HL-60 (cell line): ENCODE measurements around the gene LRP1B.

Source experiments
- DNase-seq, 2 experiments: peaks; one replicate each; pipeline ENCODE4 v3.0.0-alpha.2; 2010 to 2020; ENCODE audit warnings: low read depth in 1 of 2, low spot score in 1 of 2
- H3K27ac ChIP-seq: fragments of 250-450 bp; sonication (Bioruptor Pico); replicated peaks from 2 replicates; pipeline ENCODE4 v1.5.1; 2020; ENCODE audit warnings: mild to moderate bottlenecking, moderate library complexity
- H3K27me3 ChIP-seq: fragments of 250-450 bp; sonication (Bioruptor Pico); 2 replicates; pipeline ENCODE4 v1.5.1; 2021; ENCODE audit warnings: mild to moderate bottlenecking, moderate library complexity; ENCODE audit not compliant: insufficient read depth, poor library complexity, severe bottlenecking
- H3K4me3 ChIP-seq: replicated peaks from 2 replicates; pipeline ENCODE4 v1.5.1; 2011; ENCODE audit warnings: mild to moderate bottlenecking, control low read depth, low read length; ENCODE audit not compliant: insufficient read depth
- GABPA ChIP-seq: IDR thresholded peaks from 2 replicates; pipeline ENCODE4 v1.6.1; 2012; ENCODE audit warnings: low read depth
- POLR2AphosphoS5 ChIP-seq: IDR thresholded peaks from 2 replicates; pipeline ENCODE4 v1.6.1; 2012; ENCODE audit warnings: low read depth
- SPI1 ChIP-seq: IDR thresholded peaks from 2 replicates; pipeline ENCODE4 v1.6.1; 2012; ENCODE audit warnings: low read depth, mild to moderate bottlenecking, borderline replicate concordance
- TF ChIP-seq, protein P1 (sequence below): IDR thresholded peaks from one replicate; pipeline ENCODE4 v1.5.1; 2011; ENCODE audit warnings: low read length, control low read depth, inconsistent platforms; ENCODE audit not compliant: insufficient read depth
- TF ChIP-seq, protein P2 (sequence below): IDR thresholded peaks from 2 replicates; pipeline ENCODE4 v1.6.1; 2012; ENCODE audit warnings: low read depth; ENCODE audit not compliant: insufficient replicate concordance

LRP1B gene

DNA sequence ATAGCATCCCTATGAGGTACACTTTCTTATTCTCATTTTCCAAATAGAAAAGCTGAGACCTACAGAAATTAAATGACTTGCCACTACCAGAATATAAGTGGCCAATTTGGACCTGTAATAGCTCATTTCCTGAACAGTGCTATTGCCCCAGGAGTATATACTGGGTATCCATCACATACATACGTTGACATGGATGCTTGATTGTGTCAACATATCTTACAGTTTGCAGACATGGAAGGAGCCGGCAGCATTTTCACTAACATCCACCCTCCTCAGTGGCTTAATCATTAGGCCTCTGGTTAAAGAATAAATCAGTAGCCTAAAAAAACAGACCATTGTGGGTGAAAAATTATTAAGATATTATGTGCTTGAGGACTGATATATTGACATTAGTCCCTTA lies 829.3 kb downstream of the LRP1B start:
- TF ChIP-seq GABPA: no peak
- TF ChIP-seq SPI1: no peak
- TF ChIP-seq, protein P1, sequence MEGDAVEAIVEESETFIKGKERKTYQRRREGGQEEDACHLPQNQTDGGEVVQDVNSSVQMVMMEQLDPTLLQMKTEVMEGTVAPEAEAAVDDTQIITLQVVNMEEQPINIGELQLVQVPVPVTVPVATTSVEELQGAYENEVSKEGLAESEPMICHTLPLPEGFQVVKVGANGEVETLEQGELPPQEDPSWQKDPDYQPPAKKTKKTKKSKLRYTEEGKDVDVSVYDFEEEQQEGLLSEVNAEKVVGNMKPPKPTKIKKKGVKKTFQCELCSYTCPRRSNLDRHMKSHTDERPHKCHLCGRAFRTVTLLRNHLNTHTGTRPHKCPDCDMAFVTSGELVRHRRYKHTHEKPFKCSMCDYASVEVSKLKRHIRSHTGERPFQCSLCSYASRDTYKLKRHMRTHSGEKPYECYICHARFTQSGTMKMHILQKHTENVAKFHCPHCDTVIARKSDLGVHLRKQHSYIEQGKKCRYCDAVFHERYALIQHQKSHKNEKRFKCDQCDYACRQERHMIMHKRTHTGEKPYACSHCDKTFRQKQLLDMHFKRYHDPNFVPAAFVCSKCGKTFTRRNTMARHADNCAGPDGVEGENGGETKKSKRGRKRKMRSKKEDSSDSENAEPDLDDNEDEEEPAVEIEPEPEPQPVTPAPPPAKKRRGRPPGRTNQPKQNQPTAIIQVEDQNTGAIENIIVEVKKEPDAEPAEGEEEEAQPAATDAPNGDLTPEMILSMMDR: no peak
- TF ChIP-seq POLR2AphosphoS5: no peak
- TF ChIP-seq, protein P2, sequence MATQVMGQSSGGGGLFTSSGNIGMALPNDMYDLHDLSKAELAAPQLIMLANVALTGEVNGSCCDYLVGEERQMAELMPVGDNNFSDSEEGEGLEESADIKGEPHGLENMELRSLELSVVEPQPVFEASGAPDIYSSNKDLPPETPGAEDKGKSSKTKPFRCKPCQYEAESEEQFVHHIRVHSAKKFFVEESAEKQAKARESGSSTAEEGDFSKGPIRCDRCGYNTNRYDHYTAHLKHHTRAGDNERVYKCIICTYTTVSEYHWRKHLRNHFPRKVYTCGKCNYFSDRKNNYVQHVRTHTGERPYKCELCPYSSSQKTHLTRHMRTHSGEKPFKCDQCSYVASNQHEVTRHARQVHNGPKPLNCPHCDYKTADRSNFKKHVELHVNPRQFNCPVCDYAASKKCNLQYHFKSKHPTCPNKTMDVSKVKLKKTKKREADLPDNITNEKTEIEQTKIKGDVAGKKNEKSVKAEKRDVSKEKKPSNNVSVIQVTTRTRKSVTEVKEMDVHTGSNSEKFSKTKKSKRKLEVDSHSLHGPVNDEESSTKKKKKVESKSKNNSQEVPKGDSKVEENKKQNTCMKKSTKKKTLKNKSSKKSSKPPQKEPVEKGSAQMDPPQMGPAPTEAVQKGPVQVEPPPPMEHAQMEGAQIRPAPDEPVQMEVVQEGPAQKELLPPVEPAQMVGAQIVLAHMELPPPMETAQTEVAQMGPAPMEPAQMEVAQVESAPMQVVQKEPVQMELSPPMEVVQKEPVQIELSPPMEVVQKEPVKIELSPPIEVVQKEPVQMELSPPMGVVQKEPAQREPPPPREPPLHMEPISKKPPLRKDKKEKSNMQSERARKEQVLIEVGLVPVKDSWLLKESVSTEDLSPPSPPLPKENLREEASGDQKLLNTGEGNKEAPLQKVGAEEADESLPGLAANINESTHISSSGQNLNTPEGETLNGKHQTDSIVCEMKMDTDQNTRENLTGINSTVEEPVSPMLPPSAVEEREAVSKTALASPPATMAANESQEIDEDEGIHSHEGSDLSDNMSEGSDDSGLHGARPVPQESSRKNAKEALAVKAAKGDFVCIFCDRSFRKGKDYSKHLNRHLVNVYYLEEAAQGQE: no peak
- Histone ChIP-seq H3K27ac (no peak overlapping the region), H3K27me3 (no peaks in the 10 kb centered on the region), H3K4me3 (no peak overlapping the region)
- no peak for DNase-seq

DNA sequence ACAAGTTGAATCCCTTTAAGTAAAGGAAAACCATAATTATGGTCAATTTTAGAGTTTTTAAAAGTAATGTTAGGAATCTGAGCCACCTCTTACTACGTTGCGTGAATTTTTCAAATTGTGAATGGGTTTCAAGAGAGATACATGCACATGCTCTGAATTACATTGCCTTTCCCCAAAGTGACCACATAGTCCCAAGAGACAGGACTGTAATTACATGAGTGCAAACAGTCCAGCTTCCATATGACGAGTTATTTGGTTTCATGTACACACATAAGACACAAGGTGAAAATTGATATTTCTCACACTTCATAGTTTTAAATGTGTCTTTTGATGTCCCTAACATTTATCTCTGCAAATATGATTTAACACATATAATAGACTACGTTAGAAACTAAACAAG lies 850.8 kb downstream of the LRP1B start:
- no peak overlapping the region for H3K4me3 ChIP-seq
- no peak overlapping the region for H3K27ac ChIP-seq
- no peak for DNase-seq
- H3K27me3 ChIP-seq: no peaks in the 10 kb centered on the region
- TF ChIP-seq, protein P1: no peak
- TF ChIP-seq POLR2AphosphoS5 (no peak), GABPA (no peak), SPI1 (no peak)
- TF ChIP-seq, protein P2: no peak

DNA sequence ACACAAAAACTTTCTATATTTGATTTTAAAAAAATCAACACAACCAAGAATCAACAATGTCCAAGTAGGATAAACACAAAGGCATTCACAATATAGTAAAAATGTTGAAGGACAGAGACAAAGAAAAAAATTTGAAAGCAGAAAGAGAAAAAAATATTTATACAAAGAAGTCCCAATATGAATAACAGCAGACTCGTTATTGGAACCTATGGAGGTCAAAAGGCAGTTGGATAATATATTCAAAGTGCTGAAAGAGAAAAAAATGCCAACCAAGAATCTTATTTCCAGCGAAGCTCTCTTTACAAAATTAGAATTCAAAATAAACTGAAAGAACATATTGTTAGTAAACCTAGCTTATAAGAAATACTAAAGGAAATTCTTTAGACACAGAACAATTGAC lies 859.5 kb downstream of the LRP1B start:
- TF ChIP-seq, protein P2: no peak
- no peak overlapping the region for H3K27ac ChIP-seq
- H3K4me3 ChIP-seq: no peak overlapping the region
- DNase-seq: no peak
- no peaks in the 10 kb centered on the region for H3K27me3 ChIP-seq

DNA sequence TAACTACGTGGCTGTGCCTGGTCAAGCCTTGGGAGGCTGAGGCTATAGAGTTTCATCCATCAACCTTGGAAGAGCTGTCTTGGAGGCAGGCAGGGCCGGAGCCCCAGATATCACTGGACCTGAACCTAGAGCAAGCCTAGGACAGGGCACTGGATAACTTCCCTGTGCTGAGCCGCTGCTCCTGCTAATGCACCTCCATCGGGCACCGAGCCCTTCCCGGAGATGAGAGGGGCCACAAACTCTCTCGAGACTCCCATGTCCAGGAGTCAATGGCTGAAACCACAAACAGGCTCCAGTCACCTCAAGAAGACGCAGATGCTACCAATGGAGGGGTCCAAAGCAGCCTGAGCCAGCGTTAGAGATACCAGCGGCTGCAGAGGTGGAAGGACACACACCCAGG lies 866.0 kb downstream of the LRP1B start:
- H3K4me3 ChIP-seq: no peak overlapping the region
- no peak for DNase-seq
- no peak overlapping the region for H3K27ac ChIP-seq
- H3K27me3 ChIP-seq: no peaks in the 10 kb centered on the region
- TF ChIP-seq, protein P2: no peak
- TF ChIP-seq, protein P1: no peak
- TF ChIP-seq POLR2AphosphoS5 (no peak), SPI1 (no peak), GABPA (no peak)
